ENCODE measurements around the gene RIMS3. TPM values are rescaled to one million over a fixed set of nuclear protein-coding genes. Genes with fewer than 3 reads are reported as not detected.

The RIMS3 gene
- total RNA-seq, 1 experiment from 2014 or later = 2.9 TPM

DNA sequence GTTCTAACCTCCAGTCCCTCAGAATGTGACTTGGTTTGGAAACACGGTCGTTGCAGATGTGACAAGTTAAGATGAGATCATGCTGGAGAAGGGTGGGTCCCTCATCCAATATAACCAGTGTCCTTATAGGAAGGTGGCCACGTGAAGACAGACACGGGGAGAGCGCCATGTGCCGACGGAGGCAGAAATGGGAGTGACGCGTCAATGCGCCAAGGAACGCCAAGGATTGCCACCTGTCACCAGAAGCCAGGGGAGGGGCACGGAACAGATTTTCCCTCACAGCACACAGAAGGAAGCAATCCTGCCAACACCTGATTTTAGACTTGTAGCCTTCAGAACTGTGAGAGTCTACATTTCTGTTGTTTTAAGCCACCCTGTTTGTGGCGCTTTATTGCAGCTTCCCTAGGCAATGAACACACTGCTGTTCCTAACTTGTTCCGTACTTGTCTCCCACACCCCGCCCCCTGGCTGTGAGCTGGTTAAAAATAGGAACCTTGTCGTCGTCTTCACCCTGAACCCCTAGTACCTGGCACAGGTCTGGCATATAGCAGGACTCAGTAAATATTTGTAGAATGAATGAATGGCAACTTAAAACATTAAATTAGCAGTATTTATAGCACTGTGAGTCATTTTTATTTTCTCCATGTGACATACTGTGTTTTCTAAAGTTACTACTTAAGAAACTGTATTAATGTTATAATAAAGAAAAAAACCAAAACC lies 14.2 kb downstream of the RIMS3 start:
- no TSS peak for BruUV-seq (replicated peaks)
- no peak overlapping the region for H3K27ac ChIP-seq (ENCODE audit: low read length)
- no peaks in the 10 kb centered on the region for H3K27me3 ChIP-seq (ENCODE audit: low read length)
- no peak overlapping the region for H3K4me3 ChIP-seq (ENCODE audit: low read length)
- ChIA-PET POLR2A (ENCODE audit: unreplicated experiment) (no interaction called here), CTCF (interaction anchor here (0.6 to 1.1 kb wide), 2 partner anchors 26 to 42 kb away, joined by 3 to 4 read pairs; no protein-coding TSS in a partner anchor)
- peak overlapping the region; percentile 57 for H3K4me2 ChIP-seq (ENCODE audit: low read length)
- ATAC-seq (peak; percentile 83), DNase-seq (peak; percentile 55)
- H3K36me3 ChIP-seq (ENCODE audit: low read depth, low read length) = no peaks in the 10 kb centered on the region
- no peaks in the 10 kb centered on the region for H3K9me3 ChIP-seq (ENCODE audit: low read length)
- H3K9ac ChIP-seq (ENCODE audit: low read length) = no peak overlapping the region
- TF ChIP-seq EZH2phosphoT487 (IDR thresholded peaks at IDR 0.05; ENCODE audit: borderline replicate concordance, low read length) = no peak
- TF ChIP-seq, protein P1, sequence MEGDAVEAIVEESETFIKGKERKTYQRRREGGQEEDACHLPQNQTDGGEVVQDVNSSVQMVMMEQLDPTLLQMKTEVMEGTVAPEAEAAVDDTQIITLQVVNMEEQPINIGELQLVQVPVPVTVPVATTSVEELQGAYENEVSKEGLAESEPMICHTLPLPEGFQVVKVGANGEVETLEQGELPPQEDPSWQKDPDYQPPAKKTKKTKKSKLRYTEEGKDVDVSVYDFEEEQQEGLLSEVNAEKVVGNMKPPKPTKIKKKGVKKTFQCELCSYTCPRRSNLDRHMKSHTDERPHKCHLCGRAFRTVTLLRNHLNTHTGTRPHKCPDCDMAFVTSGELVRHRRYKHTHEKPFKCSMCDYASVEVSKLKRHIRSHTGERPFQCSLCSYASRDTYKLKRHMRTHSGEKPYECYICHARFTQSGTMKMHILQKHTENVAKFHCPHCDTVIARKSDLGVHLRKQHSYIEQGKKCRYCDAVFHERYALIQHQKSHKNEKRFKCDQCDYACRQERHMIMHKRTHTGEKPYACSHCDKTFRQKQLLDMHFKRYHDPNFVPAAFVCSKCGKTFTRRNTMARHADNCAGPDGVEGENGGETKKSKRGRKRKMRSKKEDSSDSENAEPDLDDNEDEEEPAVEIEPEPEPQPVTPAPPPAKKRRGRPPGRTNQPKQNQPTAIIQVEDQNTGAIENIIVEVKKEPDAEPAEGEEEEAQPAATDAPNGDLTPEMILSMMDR (conservative IDR thresholded peaks at IDR 0.05; ENCODE audit: low read depth, low read length) = no peak; the same call in 1 of the 2 replicates
- no peak for TF ChIP-seq EZH2 (IDR thresholded peaks at IDR 0.05; ENCODE audit: low read length, unreplicated experiment)
- intact Hi-C loops (cut with micrococcal nuclease) = no loop called here
- H3K9me2 ChIP-seq (replicated peaks; ENCODE audit: low read length) = no peaks in the 10 kb centered on the region
- peak overlapping the region; percentile 63 for H2AFZ ChIP-seq (ENCODE audit: low read length)
- peaks cover 20% of the 10 kb centered on the region for H3K4me1 ChIP-seq (ENCODE audit: insufficient read depth, low read length)
- H4K20me1 ChIP-seq (ENCODE audit: low read length) = no peaks in the 10 kb centered on the region
- H3K79me2 ChIP-seq (ENCODE audit: low read length) = no peaks in the 10 kb centered on the region
- no peaks in the 10 kb centered on the region for H3F3A ChIP-seq (ENCODE audit: low read length, unreplicated experiment)

DNA sequence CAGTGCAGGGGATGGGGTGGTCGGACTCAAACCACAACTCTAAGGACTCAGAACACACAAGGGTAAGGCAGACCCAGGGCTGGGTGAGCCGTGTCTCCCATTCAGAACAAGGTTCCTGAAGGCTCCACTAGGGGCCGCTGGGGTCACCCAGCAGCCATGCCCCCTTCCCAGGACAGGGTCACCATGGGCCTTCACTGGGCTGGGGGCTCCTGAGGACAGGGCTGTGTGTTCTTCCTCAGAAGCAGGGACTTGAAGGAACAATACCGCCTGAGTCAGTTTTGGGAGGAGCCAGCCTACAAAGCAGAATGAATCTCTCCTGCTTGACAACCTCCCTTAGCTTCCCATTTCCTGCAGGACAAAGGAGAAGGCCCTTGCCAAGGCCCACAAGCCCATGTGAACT lies 15.4 kb downstream of the RIMS3 start:
- BruUV-seq (replicated peaks) = no TSS peak
- H2AFZ ChIP-seq (ENCODE audit: low read length) = no peak overlapping the region
- H3K4me1 ChIP-seq (ENCODE audit: insufficient read depth, low read length) = peaks cover 20% of the 10 kb centered on the region
- H4K20me1 ChIP-seq (ENCODE audit: low read length) = no peaks in the 10 kb centered on the region
- H3K36me3 ChIP-seq (ENCODE audit: low read depth, low read length) = no peaks in the 10 kb centered on the region
- ChIA-PET CTCF (no interaction called here), POLR2A (ENCODE audit: unreplicated experiment) (no interaction called here)
- H3K9ac ChIP-seq (ENCODE audit: low read length) = no peak overlapping the region
- TF ChIP-seq EZH2phosphoT487 (IDR thresholded peaks at IDR 0.05; ENCODE audit: borderline replicate concordance, low read length) = no peak
- TF ChIP-seq EZH2 (IDR thresholded peaks at IDR 0.05; ENCODE audit: low read length, unreplicated experiment) = no peak
- TF ChIP-seq, protein P1 (conservative IDR thresholded peaks at IDR 0.05; ENCODE audit: low read depth, low read length) = peak; percentile 38; the same call in 1 of the 2 replicates
- no peaks in the 10 kb centered on the region for H3K79me2 ChIP-seq (ENCODE audit: low read length)
- H3K9me2 ChIP-seq (replicated peaks; ENCODE audit: low read length) = no peaks in the 10 kb centered on the region
- no peaks in the 10 kb centered on the region for H3F3A ChIP-seq (ENCODE audit: low read length, unreplicated experiment)
- no peaks in the 10 kb centered on the region for H3K27me3 ChIP-seq (ENCODE audit: low read length)
- H3K27ac ChIP-seq (ENCODE audit: low read length) = no peak overlapping the region
- H3K4me2 ChIP-seq (ENCODE audit: low read length) = no peak overlapping the region
- DNase-seq (no peak), ATAC-seq (peak; percentile 14)
- no peak overlapping the region for H3K4me3 ChIP-seq (ENCODE audit: low read length)
- intact Hi-C loops (cut with micrococcal nuclease) = no loop called here
- no peaks in the 10 kb centered on the region for H3K9me3 ChIP-seq (ENCODE audit: low read length)

DNA sequence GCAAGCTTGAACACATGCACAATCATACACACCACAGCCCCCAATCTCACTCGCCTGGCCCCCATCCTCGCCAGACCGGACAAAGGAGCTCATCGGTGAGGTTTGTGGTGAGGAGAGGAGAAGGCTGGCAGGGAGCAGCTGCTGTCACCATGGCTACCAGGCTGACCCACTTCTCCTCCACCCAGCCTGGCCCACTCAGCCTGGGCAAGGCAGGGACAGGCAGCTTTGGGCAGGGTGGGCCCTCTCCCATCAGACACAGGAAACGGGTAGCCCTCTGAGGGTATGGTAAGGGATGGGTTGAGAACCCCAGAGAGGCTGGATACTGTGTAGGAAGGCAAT lies 15.9 kb downstream of the RIMS3 start:
- peaks cover 20% of the 10 kb centered on the region for H3K4me1 ChIP-seq (ENCODE audit: insufficient read depth, low read length)
- ChIA-PET CTCF (no interaction called here), POLR2A (ENCODE audit: unreplicated experiment) (no interaction called here)
- H3K27me3 ChIP-seq (ENCODE audit: low read length) = no peaks in the 10 kb centered on the region
- BruUV-seq (replicated peaks) = no TSS peak
- H3F3A ChIP-seq (ENCODE audit: low read length, unreplicated experiment) = no peaks in the 10 kb centered on the region
- H3K4me2 ChIP-seq (ENCODE audit: low read length) = no peak overlapping the region
- H3K9ac ChIP-seq (ENCODE audit: low read length) = no peak overlapping the region
- H3K9me3 ChIP-seq (ENCODE audit: low read length) = no peaks in the 10 kb centered on the region
- H3K9me2 ChIP-seq (replicated peaks; ENCODE audit: low read length) = no peaks in the 10 kb centered on the region
- no peak overlapping the region for H3K4me3 ChIP-seq (ENCODE audit: low read length)
- H3K79me2 ChIP-seq (ENCODE audit: low read length) = no peaks in the 10 kb centered on the region
- DNase-seq (no peak), ATAC-seq (no peak)
- no peak overlapping the region for H3K27ac ChIP-seq (ENCODE audit: low read length)
- TF ChIP-seq EZH2 (IDR thresholded peaks at IDR 0.05; ENCODE audit: low read length, unreplicated experiment) (no peak), EZH2phosphoT487 (IDR thresholded peaks at IDR 0.05; ENCODE audit: borderline replicate concordance, low read length) (no peak)
- TF ChIP-seq, protein P1 (conservative IDR thresholded peaks at IDR 0.05; ENCODE audit: low read depth, low read length) = no peak
- intact Hi-C loops (cut with micrococcal nuclease) = no loop called here
- no peak overlapping the region for H2AFZ ChIP-seq (ENCODE audit: low read length)
- no peaks in the 10 kb centered on the region for H3K36me3 ChIP-seq (ENCODE audit: low read depth, low read length)
- H4K20me1 ChIP-seq (ENCODE audit: low read length) = no peaks in the 10 kb centered on the region
